ENCODE results near the gene ZFP57.

ZFP57 gene

DNA sequence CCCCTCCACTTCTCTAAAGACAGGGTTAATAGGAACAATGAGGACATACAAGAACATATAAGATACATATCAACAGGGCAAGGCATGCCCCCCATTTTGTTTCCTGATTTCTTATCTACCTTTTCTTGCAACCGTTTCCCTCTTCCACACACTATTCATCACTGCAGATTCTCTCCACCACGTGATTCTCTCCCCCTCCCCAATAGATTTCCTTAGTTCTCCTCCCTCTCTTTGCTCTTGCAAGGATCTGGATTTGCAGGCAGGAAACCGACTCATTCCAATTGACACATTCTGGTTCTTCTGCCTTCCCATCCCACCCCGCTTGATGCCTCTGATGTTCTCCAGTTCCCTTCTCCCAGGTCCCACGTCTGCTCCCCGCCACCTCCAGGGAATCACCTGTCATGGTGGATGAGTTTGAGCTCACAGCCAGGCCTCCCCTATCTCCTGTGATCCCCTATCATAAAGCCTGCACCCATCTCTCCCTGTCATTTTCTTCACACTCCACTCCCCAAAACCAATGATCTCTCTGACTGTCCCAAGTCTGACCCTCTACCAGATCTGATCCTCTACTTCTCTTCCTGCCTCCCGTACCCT lies 55.5 kb downstream of the ZFP57 start:
- DNase-seq (ENCODE audit: low read depth): no peak

DNA sequence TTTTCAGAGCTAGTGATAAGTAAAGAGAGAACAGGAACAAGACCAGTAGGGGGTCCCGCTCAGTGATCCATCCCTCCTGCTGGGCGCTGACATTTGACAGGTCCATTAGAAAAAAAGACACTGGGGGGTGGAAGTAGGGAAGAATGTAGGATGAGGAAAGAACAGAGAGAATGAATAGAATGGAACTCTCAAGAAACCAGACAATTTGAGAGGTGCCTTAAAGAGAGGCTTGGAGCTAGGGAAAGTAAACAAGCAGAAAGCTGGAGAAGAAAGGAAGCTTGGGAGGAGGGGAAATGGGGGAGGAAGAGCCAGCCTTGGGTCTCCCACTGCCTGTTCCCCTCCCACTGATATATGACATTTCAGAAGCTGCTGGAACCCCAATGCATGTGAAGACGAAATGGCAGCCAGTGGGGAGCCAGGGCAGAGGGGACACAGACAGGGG lies 56.4 kb downstream of the ZFP57 start:
- no peak for DNase-seq (ENCODE audit: low read depth)

Data from activated T-cell treated with anti-CD3 and anti-CD28 coated beads for 48 hours (primary cell).